GM12864 (cell line): ENCODE results near the gene SNAP29.
"Not testable (repeated sequence)": the region's sequence is repeated elsewhere in the genome, so short reads cannot be mapped to it uniquely, and the experiment has no call there.

Source experiments
- DNase-seq: peaks from one replicate; pipeline ENCODE4 v3.0.0-alpha.2; 2011; ENCODE audit warnings: low read depth
- H3K4me3 ChIP-seq: 2 replicates; pipeline ENCODE4 v1.5.1; 2011; ENCODE audit warnings: mild to moderate bottlenecking, low read depth, low read length, control low read depth
- CTCF ChIP-seq: IDR thresholded peaks from 2 replicates; pipeline ENCODE4 v1.5.1; 2011; ENCODE audit warnings: low read depth, mild to moderate bottlenecking, moderate library complexity, low read length, control low read depth, inconsistent platforms; ENCODE audit errors: missing control alignments

Gene SNAP29

GRCh38 chr22:20903093-20903492 is 44.3 kb downstream of the SNAP29 start:
- no peak for TF ChIP-seq CTCF
- DNase-seq, result no peak
- no peak overlapping the region for H3K4me3 ChIP-seq

DNA sequence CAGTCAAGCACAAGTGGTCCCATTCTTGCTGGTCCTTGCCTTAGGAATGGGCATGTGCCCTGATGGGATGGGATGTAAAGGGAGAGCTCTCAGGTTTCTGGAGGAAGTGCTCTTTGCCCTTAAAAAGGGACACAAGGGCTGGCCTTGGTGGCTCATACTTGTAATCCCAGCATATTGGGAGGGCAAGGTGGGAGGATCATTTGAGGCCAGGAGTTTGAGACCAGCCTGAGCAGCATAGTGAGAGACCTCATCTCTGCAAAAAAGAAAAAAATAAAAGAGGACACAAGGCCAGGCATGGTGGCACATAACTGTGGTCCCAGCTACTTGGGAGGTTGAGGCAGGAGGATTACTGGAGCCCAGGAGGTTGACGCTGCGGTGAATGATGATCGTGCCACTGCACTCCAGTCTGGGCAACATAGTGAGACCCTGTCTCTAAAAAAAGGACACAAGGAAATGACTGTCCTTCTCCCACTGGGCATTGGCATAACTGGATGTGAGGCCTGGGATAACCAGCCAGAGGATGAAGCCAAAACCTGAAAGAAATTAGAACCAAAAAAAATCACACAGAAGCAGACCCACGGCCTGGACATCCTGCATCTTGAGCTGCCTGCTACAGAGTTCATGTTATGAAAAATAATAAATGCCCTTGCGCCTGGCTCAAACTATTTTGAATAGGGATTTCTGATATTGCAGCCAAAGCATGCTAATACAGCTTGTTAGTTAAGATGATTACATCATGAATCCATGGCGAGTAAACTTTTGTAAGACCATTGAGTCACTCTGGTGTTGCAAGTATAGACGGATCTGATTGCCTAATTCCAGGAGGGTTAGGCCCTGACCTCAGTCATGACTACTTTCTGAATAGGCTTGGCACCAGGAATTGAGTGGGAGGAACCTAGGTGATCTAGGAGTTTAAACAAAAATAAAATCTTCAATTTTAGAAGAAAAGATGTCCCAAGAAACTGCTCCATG is 45.5 kb downstream of the SNAP29 start:
- no peak for TF ChIP-seq CTCF
- DNase-seq, result no peak
- no peak overlapping the region for H3K4me3 ChIP-seq

DNA sequence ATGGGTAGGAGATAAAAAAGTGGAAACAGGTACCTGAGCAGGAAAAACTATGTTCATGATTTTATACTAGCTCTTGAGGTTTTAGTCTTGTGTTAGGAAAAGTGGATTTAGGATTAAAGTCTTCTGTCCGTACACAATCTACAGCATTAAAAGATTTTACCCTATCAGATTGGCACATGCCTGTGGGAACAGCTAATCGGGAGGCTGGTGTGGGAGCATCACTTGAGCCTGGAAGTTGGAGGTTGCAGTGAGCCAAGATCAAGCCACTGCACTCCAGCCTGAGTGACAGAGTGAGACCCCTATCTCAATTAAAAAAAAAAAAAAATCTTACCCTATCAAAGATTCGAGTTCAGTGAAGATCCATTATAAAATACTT is 46.2 kb downstream of the SNAP29 start:
- no peak for TF ChIP-seq CTCF
- DNase-seq, result no peak

DNA sequence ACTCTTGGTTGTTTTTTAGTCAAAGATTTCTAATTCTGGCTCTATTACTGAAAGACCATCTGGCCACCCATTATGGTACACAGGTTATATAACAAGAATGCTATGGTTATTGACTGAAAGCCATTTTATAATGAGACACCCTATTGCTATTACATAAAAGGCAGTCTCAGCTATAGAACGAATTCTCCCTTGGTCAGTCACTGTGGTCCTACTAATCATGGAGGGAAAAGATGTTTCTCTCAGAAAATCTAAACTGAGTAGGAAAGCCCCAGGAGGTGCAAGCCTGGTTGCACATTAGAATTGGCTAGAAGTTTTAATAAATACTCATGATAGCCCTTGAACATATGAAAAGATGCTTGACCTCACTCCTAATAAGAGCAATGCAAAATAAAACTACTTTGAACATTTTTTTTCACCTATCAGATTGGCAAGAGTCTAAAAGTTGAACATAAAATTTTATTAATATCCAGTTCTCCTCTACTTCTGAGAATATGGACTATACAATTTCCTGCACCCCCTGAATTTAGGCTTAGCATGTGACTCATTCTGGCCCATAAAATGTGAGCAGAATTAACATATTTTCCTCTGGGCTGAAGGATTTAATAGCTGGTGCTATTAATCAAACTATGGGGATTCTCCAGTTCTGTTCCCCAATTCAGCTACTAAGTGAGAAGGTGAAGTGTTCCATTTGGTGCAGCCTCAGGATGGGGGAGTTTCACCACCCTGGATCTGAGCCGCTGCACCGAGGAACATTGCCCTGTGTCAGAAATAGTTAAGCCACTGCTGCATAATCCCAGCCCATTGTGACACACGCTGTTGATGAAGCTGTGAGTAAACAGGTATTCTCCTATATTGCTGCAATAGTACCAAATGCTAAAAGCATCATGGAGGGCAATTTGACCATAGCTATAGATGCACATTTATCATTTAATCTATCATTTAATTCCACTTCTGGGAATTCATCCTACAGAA is 46.9 kb downstream of the SNAP29 start:
- no peak overlapping the region for H3K4me3 ChIP-seq
- no peak for DNase-seq

More for the DNA sequence above, 46.2 kb downstream of the SNAP29 start:
- H3K4me3 ChIP-seq, result no peak overlapping the region

DNA sequence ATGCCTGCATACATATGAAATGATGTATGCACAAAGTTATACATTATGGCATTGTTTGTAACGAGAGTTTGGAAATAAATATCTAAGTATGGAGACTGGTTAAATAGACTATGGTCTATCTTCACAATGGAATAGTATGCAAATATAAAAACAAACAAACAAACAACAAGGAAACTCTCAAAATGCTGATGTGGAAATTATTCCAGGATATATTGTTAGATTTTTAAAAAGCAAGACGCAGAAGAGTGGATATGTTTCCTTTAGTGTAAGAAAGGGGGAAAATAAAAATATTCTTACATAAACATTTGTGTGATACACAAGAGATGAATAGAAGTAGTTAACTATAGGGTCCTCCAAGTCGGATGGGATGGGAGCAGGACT is 47.6 kb downstream of the SNAP29 start:
- H3K4me3 ChIP-seq, result no peak overlapping the region
- no peak for DNase-seq
- TF ChIP-seq CTCF, result no peak

More for the DNA sequence above, 46.9 kb downstream of the SNAP29 start:
- no peak for TF ChIP-seq CTCF

DNA sequence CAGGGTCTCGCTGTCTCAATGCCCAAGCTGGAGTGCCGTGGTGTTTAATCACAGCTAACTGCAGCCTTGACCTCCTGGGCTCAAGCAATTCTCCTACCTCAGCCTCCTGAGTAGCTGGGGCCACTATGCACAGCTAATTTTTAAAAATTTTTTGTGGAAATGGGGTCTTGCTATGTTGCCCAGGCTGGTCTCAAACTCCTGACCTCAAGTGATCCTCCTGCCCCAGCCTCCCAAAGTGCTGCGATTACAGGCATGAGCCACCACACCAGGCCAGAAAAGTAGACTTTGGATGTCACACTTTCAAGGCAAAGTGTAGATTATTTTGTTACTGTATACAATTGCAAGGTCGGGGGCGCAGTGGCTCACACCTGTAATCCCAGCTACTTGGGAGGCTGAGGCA is 49.9 kb downstream of the SNAP29 start:
- not testable (repeated sequence) for H3K4me3 ChIP-seq, DNase-seq
